Esophagus (tissue), 2 donors: ENCODE measurements around the gene CREB1. TPM values are rescaled to one million over a fixed set of nuclear protein-coding genes. Genes with fewer than 3 reads are reported as not detected.

ENCODE experiments used
- H3K27ac ChIP-seq, 2 donors: one replicate each; pipeline ENCODE4 v1.5.1; 2013; ENCODE audit warnings: low read depth in 2 of 2, mild to moderate bottlenecking in 2 of 2, inconsistent platforms in 1 of 2, low read length in 1 of 2, moderate library complexity in 1 of 2
- H3K27me3 ChIP-seq, 2 donors: one replicate each; pipeline ENCODE4 v1.6.1; 2013; ENCODE audit warnings: low read length in 2 of 2, control low read depth in 1 of 2, mild to moderate bottlenecking in 1 of 2; ENCODE audit not compliant: insufficient read depth in 2 of 2, control insufficient read depth in 1 of 2
- H3K36me3 ChIP-seq, 2 donors: one replicate each; pipeline ENCODE4 v1.6.1; 2013; ENCODE audit warnings: low read length in 1 of 2; ENCODE audit not compliant: control insufficient read depth in 2 of 2, insufficient read depth in 2 of 2
- H3K4me1 ChIP-seq, 2 donors: one replicate each; pipeline ENCODE4 v1.6.1; 2013; ENCODE audit warnings: low read length in 1 of 2; ENCODE audit not compliant: control insufficient read depth in 2 of 2, insufficient read depth in 2 of 2
- H3K4me3 ChIP-seq, 2 donors: one replicate each; pipeline ENCODE4 v1.5.1; 2013; ENCODE audit warnings: low read length in 2 of 2, mild to moderate bottlenecking in 2 of 2, low read depth in 1 of 2, moderate library complexity in 1 of 2
- H3K9me3 ChIP-seq, 2 donors: one replicate each; pipeline ENCODE4 v1.6.1; 2013; ENCODE audit warnings: mild to moderate bottlenecking in 2 of 2, low read depth in 1 of 2, low read length in 1 of 2, moderate library complexity in 1 of 2; ENCODE audit not compliant: control insufficient read depth in 2 of 2, insufficient read depth in 1 of 2
- WGBS, 2 donors: extraction: QIAGEN DNeasy Blood & Tissue Kit; methylation state at CpG; one replicate each; pipeline ENCODE4 v1.1.7; 2013; 5-methylcytosine and 5-hydroxymethylcytosine counted together
- polyA plus RNA-seq, 2 donors: library from polyadenylated mRNA; stranded (reverse); fragments of 200-250 nt; gene quantifications; one replicate each; pipeline ENCODE4 v1.2.3, GENCODE V29; 2013
- donor health status: healthy with polysubstance abuse.
- donor health status: Bipolar disorder and iron deficiency.

Gene CREB1
- polyA plus RNA-seq, result 1 to 10 TPM; 5.3 to 6.2 TPM

DNA sequence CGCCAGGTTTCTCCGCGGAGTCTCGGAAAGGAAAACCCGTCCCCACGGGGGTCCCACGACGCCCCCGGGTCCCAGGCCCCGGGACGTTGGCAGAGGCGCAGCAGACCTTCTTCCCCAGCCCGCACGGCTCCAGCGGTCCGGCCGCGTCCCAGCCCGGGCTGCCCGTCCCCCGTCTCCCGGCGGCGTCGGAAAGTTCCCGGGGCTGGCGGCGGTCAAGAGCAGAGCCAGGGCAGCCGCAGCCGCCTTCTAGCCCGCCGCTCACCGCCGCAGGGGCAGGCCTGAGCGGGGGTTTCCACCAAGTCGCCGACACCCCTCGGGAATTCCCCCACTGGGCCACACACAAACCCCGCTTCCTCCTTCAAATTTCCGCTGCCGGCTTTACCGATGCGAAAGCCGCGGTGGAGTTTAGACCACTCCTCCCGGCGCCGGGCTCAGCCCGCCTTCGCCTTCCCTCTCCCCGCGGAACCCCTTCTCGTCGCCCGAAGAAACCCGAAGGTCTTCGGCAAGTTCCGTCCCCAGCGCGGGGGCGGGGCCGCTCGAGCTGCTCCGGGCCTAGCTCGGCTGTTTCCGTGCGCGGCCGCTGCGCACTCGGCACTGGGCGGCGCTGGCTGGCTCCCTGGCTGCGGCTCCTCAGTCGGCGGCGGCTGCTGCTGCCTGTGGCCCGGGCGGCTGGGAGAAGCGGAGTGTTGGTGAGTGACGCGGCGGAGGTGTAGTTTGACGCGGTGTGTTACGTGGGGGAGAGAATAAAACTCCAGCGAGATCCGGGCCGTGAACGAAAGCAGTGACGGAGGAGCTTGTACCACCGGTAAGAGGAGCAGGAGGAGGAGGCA is at the start of gene CREB1:
CREB1 (plus strand) TSS at position 633 of the 830 bp plus-strand sequence. CDS start 25,674 bp downstream, outside the sequence.
- no peaks in the 10 kb centered on the region for H3K27me3 ChIP-seq
- WGBS, 2 donors, result 0 to 1% methylated on average over 78 to 92 of the region's 92 CpGs
- peak within 1 kb of the TSS; percentile 82 to 95 for H3K4me3 ChIP-seq
- no peaks in the 10 kb centered on the region for H3K9me3 ChIP-seq
- H3K27ac ChIP-seq, result peak within 1 kb of the TSS; percentile 97 to 100
- H3K36me3 ChIP-seq, result no peaks in the 10 kb centered on the region
- H3K4me1 ChIP-seq, result no peaks in the 10 kb centered on the region

DNA sequence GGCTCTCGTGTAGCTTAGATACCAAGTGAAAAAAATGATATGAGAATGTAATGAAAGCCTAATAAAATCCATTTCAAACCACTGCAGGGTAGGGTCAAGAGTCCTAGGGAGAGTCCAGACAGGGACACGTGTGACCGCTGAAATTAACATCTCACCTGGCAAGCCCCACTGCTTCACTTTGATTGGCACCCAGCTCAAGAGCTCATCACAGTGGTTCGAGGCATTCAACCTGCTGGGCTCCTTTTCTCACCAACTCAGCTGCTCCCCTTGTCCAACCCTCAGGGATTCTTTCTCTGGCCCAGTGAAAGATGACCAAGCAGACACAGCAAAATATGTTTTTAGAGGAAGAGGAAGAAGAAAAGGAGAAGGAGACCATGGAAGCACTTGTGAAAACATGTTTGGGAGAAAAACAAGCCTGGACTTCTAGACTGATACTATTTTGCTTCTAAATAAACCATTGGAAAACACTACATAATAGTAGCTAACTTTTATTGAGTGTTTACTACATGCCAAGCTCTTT is 49.2 kb upstream of the CREB1 start:
- WGBS, 2 donors, result 58 to 79% methylated on average over 4 of the region's 4 CpGs

DNA sequence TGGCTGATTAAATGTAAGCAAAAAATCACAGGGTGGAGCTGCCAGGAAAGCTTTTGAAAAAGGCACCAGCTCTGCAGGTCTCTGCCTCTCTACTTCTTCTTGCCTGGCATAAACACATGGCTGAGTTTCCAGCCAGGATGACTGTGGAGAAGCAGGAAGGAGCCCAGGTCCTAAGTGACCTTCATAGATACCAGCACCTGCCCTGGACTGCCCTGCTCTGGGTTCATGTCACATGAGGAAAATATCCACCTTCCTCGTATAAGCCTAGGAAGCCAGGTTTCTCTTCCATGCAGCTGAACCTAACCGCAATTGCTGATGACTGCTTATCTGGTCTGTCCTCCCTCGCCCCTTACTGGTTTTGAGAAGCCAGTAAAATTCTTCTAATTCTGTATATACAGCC is 47.8 kb upstream of the CREB1 start:
- WGBS, 2 donors, result 52 to 71% methylated on average over 3 of the region's 3 CpGs
- no peak overlapping the region for H3K4me3 ChIP-seq
- no peaks in the 10 kb centered on the region for H3K9me3 ChIP-seq
- no peaks in the 10 kb centered on the region for H3K36me3 ChIP-seq
- H3K4me1 ChIP-seq, result no peaks in the 10 kb centered on the region
- H3K27ac ChIP-seq, result peak overlapping the region in 1 of 2 donors; percentile 47
- no peaks in the 10 kb centered on the region for H3K27me3 ChIP-seq

More for the DNA sequence above, 49.2 kb upstream of the CREB1 start:
- H3K4me3 ChIP-seq, result no peak overlapping the region
- no peaks in the 10 kb centered on the region for H3K27me3 ChIP-seq
- no peak overlapping the region for H3K27ac ChIP-seq
- no peaks in the 10 kb centered on the region for H3K4me1 ChIP-seq
- no peaks in the 10 kb centered on the region for H3K36me3 ChIP-seq
- H3K9me3 ChIP-seq, result no peaks in the 10 kb centered on the region

DNA sequence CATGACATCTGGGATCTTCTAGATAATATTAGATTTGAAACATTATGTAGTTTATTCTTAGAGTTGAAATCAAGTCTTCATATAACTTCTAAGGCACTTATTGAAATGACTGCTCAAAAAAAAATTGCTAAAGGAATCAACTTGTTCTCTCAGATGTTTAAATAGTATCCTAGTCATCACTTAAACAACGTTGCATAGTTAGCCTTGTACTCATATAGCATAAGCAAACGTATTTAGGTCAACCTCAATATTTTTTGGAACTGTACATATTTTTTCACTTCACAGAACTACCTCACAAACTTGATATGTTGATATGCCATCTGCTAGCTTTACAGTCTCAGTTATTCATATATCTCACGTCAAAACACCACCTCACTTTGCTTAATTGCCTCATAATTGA is 47.1 kb upstream of the CREB1 start:
- no peaks in the 10 kb centered on the region for H3K4me1 ChIP-seq
- H3K27me3 ChIP-seq, result no peaks in the 10 kb centered on the region
- no peaks in the 10 kb centered on the region for H3K9me3 ChIP-seq
- no peak overlapping the region for H3K4me3 ChIP-seq
- H3K36me3 ChIP-seq, result no peaks in the 10 kb centered on the region
- WGBS, 2 donors, result 55 to 74% methylated on average over 3 of the region's 3 CpGs
- H3K27ac ChIP-seq, result no peak overlapping the region

DNA sequence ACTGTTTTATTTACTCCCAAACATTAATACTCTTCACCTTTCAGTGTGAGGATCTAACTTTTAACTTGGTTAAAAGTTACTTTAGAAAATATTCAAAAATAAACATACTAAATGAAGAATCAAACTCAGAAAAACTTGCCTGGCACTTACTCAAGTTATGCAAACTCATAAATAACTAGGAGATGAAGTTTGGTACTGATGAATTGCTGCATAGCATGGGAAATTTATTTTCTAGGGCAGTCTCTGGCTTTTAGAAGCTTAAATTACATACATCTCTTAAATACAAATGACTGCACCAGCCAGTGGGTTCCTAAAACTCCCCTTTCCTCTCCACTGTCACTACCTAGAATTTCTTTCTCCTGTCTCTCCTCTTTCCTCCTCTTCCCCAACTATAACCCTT is 46.7 kb upstream of the CREB1 start:
- Histone ChIP-seq H3K4me3 (no peak overlapping the region), H3K4me1 (no peaks in the 10 kb centered on the region), H3K27ac (no peak overlapping the region), H3K27me3 (no peaks in the 10 kb centered on the region), H3K36me3 (no peaks in the 10 kb centered on the region), H3K9me3 (no peaks in the 10 kb centered on the region)

DNA sequence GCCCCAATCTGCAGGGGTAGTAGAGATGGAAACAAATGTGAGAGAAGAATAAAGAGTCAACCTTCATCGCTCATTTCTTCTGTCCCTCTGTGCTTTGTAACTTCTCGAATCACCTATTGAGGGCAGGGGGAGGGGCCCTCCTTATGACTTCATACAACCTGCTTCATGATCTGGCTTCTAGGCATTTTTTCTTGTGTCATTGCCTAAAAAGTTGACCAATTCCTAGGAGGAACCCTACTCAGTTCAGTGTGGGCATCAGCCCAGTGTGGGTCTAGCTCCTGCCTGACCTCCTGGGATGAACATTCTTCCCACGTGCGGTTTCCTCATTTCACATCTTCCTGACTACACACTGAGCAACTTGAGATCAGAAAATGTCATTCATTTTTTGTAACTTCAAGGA is 46.3 kb upstream of the CREB1 start:
- no peaks in the 10 kb centered on the region for H3K4me1 ChIP-seq
- no peak overlapping the region for H3K27ac ChIP-seq
- H3K27me3 ChIP-seq, result no peaks in the 10 kb centered on the region
- no peaks in the 10 kb centered on the region for H3K36me3 ChIP-seq
- no peaks in the 10 kb centered on the region for H3K9me3 ChIP-seq
- 90 to 93% methylated on average over 4 of the region's 4 CpGs for WGBS, 2 donors
- H3K4me3 ChIP-seq, result no peak overlapping the region

DNA sequence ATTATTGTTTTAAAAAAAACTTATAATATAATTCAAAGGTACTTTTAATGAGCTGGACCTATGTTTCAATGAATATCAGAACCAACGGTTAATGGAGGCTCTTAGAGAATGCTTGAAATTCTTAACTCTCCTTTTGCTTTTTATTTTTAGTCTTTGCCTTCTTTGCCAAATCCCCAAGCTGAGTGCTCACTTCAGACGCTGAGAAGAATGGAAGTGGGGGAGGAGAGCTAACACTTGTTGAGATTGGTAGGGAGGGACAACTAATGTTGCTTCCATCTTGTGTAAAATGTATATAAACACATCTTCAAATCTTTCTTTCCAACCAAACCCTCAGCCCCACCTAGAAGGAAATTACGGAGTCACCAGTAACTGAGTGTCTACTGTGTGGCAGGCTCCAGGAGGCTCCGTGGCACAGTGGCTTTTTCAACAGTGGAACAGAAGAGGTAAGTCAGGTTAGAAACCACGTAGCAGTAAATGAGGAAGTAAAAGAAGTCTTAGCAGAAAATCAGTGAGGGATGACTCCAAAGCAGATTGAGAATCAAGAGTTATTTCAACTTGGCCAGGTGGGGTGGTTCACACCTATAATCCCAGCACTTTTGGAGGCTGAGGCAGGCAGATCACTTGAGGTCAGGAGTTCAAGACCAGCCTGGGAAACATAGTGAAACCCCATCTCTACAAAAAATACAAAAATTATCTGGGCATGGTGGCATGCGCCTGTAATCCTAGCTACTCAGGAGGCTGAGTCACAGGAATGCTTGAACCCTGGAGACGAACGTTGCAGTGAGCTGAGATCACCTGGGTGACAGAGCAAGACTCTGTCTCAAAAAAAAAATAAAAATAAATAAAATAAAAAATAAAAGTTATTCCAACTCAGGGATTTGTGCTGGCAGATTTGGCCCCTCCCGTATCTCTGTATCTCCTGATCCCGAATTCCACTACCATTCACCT is 45.0 kb upstream of the CREB1 start:
- 77 to 80% methylated on average over 10 of the region's 10 CpGs for WGBS, 2 donors
- H3K27me3 ChIP-seq, result no peaks in the 10 kb centered on the region
- no peaks in the 10 kb centered on the region for H3K4me1 ChIP-seq
- no peak overlapping the region for H3K4me3 ChIP-seq
- H3K36me3 ChIP-seq, result no peaks in the 10 kb centered on the region
- no peak overlapping the region for H3K27ac ChIP-seq
- H3K9me3 ChIP-seq, result no peaks in the 10 kb centered on the region

DNA sequence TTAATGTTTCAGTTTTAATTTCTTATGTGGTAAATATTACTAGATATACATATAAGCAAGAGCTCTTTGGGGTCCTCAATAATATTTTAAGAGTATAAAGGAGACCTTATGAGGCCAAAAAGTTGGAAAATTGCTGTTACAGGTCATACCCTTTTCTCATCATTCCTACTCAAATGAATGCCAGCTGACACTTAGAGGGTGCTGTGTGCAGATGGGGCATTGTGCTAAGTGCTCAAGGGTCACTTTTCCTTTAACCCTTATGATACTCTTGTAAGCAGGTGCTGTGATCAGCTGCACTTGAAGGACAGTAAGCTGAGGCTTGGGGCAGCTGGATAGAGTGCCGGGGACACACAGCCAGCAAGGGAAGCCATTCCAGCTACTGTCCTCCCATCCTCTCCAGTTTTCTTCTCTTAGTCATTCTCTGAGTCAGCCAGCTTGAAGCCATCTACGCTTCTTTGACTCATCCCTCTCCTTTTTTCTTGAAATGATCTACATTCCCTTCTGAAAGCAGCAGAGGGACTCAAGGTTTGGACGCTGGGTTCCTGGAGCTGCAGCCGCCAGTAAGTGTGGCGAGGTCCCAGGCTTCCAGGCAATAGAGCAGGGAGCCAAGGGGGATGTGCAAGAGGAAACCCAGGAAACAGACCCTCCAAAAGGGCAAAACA is 42.0 kb upstream of the CREB1 start:
- no peaks in the 10 kb centered on the region for H3K9me3 ChIP-seq
- 69 to 73% methylated on average over 5 of the region's 5 CpGs for WGBS, 2 donors
- no peak overlapping the region for H3K4me3 ChIP-seq
- H3K36me3 ChIP-seq, result no peaks in the 10 kb centered on the region
- H3K27me3 ChIP-seq, result no peaks in the 10 kb centered on the region
- H3K27ac ChIP-seq, result no peak overlapping the region
- no peaks in the 10 kb centered on the region for H3K4me1 ChIP-seq

DNA sequence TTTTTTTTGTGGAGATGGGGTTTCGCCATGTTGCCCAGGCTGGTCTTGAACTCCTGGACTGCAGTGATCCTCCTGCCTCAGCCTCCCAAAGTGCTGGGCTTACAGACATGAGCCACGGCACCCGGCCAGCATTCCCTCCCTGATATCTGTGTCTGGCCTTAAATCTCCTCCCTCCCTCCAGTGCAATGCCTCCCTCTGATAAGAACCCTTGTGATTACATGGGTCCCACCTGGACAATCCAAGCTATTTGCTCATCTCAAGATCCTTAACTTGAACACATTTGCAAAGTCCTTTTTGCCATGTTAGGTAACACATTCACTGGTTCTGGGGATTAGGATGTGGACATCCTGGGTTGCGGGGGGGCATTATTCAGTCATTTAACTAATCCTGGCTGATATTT is 40.5 kb upstream of the CREB1 start:
- H3K27me3 ChIP-seq, result no peaks in the 10 kb centered on the region
- H3K4me1 ChIP-seq, result no peaks in the 10 kb centered on the region
- WGBS, 2 donors, result 92 to 94% methylated on average over 4 of the region's 4 CpGs
- H3K4me3 ChIP-seq, result no peak overlapping the region
- no peaks in the 10 kb centered on the region for H3K36me3 ChIP-seq
- H3K9me3 ChIP-seq, result no peaks in the 10 kb centered on the region
- H3K27ac ChIP-seq, result no peak overlapping the region
